Fibroblast of the aortic adventitia (primary cell): Measurements from ENCODE around the gene CHST3. TPM values are rescaled to one million over a fixed set of nuclear protein-coding genes. Genes with fewer than 3 reads are reported as not detected.

ENCODE experiments used
- DNase-seq: peaks from one replicate; pipeline ENCODE4 v3.0.0-alpha.2; 2010; ENCODE audit warnings: low read depth
- H3K4me3 ChIP-seq: 2 replicates; pipeline ENCODE4 v1.5.1; 2011; ENCODE audit warnings: low read depth, mild to moderate bottlenecking, control low read depth, low read length, moderate library complexity
- total RNA-seq: library from RNA; depleted of rRNA; stranded (reverse); fragments of >200 nt; gene quantifications from 2 replicates; pipeline ENCODE4 v1.2.3, GENCODE V29; 2012; ENCODE audit warnings: low replicate concordance
- TF ChIP-seq, protein P1 (sequence below): IDR thresholded peaks from 2 replicates; pipeline ENCODE4 v1.5.1; 2011; ENCODE audit warnings: mild to moderate bottlenecking, low read length, control low read depth, inconsistent platforms; ENCODE audit not compliant: insufficient read depth

CHST3 gene
- total RNA-seq, 1 donor, result 19.3 TPM

DNA sequence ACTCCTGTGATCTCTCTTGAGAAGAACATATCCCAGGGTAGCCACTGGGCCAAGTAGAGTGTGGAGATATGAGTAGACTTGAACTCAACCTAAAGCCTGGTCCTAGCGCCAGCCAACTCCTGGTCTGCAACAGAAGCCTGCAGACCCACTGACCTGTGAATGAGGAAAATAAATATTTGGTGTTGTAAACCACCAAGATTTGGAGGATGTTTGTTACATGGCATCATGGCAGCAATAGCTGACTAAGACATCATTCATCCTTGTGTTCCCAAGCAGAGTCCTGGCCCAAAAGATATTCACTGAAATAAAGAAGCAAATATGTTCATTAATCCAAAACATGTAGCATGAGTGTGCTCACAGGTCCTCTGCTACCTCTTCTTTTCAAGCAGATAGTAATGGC lies 26.0 kb upstream of the CHST3 start:
- TF ChIP-seq, protein P1, sequence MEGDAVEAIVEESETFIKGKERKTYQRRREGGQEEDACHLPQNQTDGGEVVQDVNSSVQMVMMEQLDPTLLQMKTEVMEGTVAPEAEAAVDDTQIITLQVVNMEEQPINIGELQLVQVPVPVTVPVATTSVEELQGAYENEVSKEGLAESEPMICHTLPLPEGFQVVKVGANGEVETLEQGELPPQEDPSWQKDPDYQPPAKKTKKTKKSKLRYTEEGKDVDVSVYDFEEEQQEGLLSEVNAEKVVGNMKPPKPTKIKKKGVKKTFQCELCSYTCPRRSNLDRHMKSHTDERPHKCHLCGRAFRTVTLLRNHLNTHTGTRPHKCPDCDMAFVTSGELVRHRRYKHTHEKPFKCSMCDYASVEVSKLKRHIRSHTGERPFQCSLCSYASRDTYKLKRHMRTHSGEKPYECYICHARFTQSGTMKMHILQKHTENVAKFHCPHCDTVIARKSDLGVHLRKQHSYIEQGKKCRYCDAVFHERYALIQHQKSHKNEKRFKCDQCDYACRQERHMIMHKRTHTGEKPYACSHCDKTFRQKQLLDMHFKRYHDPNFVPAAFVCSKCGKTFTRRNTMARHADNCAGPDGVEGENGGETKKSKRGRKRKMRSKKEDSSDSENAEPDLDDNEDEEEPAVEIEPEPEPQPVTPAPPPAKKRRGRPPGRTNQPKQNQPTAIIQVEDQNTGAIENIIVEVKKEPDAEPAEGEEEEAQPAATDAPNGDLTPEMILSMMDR, result no peak
- H3K4me3 ChIP-seq, result no peak overlapping the region
- no peak for DNase-seq

DNA sequence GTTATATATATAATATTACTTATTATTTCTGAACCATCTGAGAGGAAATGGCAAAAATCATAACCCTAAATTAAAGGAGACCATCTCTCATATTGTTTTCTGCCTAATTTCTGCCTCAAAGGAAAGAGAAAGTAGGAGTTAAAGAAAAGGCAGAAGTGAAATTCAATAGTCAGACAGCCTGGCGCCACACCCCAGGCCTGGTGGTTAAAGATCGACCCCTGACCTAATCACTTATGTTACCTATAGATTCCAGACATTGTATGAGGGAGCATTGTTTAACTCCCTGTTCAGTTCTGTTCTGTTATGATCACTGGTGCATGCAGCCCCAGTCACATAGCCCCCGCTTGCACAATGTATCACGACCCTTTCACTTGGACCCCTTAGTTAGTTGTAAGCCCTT lies 24.9 kb upstream of the CHST3 start:
- no peak for DNase-seq
- H3K4me3 ChIP-seq, result no peak overlapping the region
- TF ChIP-seq, protein P1, result no peak

DNA sequence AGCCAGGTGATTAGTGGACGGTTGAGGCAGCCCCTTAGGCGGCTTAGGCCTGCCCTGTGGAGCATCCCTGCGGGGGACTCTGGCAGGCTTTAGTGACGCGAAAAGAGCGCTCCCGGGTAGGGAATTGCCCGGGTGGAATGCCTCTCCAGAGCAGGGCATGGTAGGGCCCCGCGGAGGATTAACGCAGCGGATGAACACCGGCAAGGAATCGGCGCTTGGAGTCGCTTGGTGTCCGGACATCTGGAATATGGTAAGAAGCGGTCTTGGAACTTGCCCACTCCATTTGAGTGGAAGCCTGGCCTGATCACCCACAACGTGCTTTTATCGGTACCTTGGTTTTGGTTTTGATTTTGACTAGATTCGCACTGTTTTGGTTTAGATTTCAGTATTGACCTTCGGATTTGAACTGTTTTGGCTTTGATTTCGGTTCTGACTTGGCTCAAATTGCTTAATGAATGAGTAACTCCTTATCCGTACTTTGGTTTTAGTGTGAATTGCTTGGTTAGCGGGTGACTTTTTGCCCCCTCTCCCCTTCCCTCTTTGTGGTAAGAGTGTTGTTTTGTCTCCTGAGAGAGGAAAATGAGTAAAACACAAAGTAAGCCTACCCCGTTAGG lies 24.2 kb upstream of the CHST3 start:
- no peak overlapping the region for H3K4me3 ChIP-seq
- no peak for DNase-seq
- TF ChIP-seq, protein P1, result no peak

DNA sequence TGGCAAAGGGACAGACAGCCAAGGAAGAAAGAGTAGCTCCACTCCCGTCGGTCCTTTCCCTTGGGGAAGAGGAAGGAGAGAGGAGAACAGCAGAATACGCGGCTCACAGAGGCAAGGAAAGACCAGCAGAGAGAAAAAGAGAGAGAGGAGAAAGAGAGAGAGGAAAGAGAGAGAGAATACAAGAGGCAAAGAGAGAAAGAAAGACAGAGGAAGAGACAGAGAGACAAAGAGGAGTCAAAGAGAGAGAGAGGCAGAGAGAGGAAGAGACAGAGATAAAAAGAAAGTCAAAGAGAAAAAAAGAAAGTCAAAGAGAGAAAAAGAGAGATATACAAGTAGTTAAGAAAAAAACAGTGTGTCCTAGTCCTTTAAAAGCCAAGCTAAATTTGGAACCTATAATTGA lies 23.4 kb upstream of the CHST3 start:
- DNase-seq, result no peak
- TF ChIP-seq, protein P1, result no peak
- no peak overlapping the region for H3K4me3 ChIP-seq

DNA sequence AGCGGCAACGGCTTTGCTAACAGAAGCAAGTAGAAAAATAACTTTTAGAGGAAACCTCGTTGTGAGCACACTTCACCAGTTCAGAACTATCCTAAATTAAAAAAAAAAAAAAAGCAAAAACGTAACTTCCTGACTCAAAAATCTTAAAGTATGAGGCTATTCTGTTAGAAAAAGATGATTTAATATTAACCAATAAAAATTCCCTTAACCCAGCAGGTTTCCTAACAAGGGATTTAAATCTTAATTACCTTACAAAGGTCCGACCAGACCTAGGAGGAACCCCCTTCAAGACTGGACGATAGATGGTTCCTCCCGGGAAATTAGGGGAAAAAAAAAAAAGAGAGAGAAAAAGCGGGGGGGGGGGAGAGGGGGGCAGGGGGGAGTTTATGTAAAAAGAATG lies 22.9 kb upstream of the CHST3 start:
- TF ChIP-seq, protein P1, result no peak
- no peak for DNase-seq

DNA sequence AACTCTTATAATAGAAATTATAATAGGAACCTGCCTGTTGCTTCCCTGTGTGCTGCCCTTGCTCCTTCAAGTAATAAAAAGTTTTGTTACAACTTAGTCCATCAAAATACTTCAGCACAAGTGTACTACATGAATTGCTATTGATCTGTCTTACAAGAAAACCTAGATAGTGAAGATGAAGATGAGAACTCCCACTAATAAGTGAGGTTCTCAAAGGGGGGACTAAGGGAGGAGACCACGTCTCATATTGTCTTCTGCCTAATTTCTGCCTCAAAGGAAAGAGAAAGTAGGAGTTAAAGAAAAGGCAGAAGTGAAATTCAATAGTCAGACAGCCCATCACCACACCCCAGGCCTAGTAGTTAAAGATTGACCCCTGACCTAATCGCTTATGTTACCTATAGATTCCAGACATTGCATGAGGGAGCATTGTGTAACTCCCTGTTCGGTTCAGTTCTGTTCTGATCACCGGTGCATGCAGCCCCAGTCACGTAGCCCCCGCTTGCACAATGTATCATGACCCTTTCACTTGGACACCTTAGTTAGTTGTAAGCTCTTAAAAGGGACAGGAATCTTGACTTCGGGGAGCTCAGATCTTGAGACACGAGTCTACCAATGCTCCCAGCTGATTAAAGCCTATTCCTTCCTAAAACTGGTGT lies 18.2 kb upstream of the CHST3 start:
- no peak overlapping the region for H3K4me3 ChIP-seq
- peak; percentile 16 for DNase-seq
- TF ChIP-seq, protein P1, result no peak

More for the DNA sequence above, 22.9 kb upstream of the CHST3 start:
- no peak overlapping the region for H3K4me3 ChIP-seq
